HG03196 (cell line): ENCODE measurements around the gene HNRNPDL.
"Not testable (repeated sequence)": the region's sequence is repeated elsewhere in the genome, so short reads cannot be mapped to it uniquely, and the experiment has no call there.

Experiments used
- ATAC-seq: cut with Tn5 transposase; IDR thresholded peaks from one replicate; pipeline ENCODE4 v1.9.1; 2021; ENCODE audit not compliant: unreplicated experiment

The HNRNPDL gene

DNA sequence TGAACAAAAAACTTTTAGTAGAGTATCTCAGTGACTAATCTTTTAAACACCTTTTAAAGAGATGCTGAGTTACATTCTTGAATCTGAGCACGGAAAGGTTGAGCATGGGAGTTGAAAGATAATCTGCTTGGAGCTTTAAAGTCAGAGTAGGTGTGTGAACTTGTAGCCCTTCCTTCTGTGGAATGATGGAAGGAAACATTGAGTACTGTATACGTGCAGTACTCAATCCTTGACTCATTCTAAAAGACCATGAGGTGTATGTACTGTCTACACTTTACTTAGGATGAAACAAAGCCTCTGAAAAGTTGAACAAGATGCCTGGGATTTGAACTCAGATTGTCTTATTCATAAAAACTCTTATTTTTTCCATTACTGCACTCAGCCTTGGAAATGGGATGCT is 3.5 kb upstream of the HNRNPDL start:
- no peak for ATAC-seq

- ATAC-seq: no peak
These were observed 2.3 kb upstream of the HNRNPDL start for GRCh38 chr4:82432596-82432995.

DNA sequence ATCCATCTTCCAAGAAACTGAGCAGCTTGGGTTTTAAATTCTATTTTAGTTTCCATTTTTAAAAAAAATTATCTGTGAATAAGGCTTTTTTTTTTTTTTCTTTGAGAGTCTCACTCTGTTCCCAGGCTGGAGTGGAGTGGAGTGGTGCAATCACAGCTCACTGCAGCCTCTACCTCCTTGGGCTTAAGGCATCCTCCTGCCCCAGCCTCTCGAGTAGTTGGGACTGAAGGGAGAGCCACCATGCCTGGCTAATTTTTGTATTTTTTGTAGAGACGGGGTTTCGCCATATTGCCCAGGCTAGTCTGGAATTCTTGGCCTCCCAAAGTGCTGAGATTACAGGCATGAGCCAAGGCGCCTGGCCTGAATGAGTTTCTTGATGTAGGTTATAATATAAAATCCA is 1.6 kb upstream of the HNRNPDL start:
- no peak for ATAC-seq

DNA sequence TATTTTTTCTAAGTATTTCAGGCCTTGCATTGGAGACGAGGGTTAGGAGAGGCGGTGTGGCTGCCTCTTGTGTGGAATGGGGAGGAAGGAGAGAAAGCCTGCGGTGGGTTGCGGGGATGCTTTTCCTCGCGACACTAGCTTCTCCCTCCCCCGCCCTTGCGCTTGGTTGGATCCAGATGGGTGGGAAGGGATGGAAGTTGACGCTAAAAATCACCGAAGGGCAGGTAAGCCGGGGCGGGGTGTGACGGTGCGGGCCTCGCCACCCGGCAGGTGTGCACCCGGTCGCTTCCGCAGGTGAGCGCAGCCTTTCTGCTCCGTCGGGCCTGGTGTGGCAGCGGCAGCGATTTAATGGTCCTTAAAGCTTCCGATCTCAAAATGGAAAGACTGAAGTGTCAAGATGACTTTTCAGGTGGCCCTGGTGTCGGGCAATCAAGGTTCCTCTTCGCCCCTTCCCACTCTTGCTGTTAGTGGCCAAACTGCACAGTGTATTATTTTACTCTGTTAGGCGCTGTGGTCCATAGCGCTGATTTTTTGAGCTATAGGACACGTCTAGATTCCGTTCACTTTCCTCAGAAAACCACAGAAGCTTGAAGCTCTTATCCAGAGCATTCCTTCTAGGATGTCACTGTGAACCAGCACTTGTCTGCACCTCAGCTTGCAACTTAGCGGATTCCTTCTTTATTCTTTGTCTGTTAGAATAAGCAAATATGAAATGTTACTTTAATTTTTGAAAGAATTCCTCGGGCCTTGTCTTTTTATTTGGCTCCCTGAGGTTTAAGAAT is 893 bp upstream of the HNRNPDL start:
- no peak for ATAC-seq

GRCh38 chr4:82429728-82430192 is 502 bp downstream of the HNRNPDL start:
- peak; percentile 23 for ATAC-seq

DNA sequence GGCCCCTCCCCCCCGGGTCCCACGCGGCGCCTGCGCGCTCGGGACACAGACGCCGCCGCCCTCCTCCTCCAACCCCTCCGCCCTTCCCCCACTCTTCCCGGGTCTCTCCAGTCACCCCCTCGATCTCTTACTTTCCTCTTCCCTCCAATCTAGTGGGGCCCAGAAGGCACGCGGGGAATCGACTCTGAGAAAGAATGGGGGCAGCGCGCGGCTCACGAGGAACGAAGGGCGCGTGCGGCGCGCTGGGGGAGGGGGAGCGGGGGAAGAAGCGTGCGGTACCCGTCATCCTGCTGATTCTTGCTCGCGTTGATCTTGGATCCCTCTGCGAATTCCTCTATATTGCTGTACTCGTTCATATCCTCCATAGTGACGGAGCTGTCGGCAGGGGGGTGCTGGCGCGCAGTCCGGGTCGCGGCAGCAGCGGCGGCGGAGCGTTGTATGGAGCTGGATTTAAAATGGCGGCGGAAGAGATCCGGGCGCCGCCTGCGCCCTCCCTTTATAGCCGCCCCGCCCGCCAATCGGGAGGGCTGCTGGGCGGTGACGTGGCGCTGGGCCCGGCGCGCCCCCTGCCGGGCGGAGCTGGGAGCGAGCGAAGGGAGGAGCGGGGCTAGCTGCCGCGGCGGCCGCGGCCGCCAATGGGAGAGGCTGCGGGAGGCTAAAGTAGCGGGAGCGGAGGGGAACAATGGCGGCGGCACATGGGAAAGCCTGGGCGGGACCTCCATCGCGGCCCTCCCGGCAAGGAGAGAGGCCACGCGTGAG is 1.1 kb downstream of the HNRNPDL start:
- ATAC-seq: peak; percentile 53

DNA sequence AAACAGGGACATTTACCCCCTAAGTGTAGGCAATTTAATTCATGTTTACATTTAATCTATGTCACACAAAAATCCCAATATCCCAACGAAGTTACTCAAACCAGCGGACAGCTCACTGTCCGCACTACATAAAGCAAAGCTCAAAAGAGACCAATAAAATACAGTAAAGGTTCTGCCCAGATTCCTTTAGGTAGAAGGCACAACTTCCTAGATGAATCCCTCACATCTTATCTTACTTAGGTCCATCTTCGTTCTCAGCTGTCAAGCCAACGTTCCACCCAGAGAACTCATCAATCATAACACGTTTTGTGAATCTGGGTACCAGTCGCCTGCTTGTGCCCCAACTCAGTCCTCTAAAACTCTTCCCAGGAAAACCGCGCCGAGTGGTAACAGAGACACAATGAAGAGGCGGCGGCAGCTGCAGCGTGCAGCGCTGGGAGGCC is 1.7 kb downstream of the HNRNPDL start:
- ATAC-seq: no peak

- ATAC-seq: no peak
These were observed 4.8 kb downstream of the HNRNPDL start for GRCh38 chr4:82425478-82425877.

GRCh38 chr4:82423245-82424054 is 6.8 kb downstream of the HNRNPDL start:
- no peak for ATAC-seq

DNA sequence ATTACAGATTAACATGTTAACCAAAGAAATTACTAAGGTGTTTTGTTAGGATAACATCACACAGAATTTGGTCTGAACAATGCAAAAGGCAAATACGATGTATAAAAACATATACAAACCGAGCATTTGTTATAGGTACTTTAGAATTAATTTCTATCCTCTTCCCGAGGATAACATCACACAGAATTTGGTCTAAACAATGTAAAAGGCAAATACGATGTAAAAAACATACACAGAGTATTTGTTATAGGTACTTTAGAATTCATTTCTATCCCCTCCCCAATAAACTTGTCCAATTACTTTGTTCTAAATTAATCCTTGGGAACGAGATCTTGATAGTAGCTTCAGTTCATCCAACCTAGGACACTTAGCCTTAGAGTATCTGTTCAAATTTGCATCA is 7.6 kb downstream of the HNRNPDL start:
- no peak for ATAC-seq

GRCh38 chr4:82421796-82422560 is 8.3 kb downstream of the HNRNPDL start:
- ATAC-seq: no peak

- no peak for ATAC-seq
These were observed 10.8 kb downstream of the HNRNPDL start for GRCh38 chr4:82419451-82419850.

DNA sequence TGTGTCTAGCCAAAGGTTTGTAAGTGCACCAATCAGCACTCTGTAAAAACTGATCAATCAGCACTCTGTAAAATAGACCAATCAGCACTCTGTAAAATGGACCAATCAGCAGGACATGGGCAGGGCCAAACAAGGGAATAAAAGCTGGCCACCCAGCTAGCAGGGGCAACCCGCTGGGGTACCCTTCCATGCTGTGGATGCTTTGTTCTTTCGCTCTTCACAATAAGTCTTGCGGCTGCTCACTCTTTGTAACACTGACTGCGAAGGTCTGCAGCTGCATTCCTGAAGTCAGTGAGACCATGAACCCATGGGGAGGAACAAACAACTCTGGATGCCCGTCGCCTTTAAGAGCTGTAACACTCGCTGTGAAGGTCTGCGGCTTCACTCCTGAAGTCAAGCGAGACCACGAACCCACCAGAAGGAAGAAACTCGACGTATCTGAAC is 14.3 kb downstream of the HNRNPDL start:
- no peak for ATAC-seq

DNA sequence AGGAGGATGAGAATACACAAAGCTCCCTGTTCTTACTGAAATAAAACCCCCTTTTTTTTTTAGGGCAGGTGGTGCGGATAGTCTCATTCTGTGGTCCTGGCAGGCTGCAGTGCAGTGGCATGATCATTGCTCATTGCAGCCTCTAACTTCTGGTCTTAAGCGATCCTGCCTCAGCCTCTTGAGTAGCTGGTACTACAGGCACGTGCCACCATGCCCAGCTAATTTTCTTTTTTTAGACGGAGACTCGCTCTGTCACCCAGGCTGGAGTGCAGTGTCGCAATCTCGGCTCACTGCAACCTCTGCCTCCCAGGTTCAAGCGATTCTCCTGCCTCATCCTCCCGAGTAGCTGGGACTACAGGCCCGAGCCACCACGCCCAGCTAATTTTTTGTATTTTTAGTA is 15.2 kb downstream of the HNRNPDL start:
- not testable (repeated sequence) for ATAC-seq

DNA sequence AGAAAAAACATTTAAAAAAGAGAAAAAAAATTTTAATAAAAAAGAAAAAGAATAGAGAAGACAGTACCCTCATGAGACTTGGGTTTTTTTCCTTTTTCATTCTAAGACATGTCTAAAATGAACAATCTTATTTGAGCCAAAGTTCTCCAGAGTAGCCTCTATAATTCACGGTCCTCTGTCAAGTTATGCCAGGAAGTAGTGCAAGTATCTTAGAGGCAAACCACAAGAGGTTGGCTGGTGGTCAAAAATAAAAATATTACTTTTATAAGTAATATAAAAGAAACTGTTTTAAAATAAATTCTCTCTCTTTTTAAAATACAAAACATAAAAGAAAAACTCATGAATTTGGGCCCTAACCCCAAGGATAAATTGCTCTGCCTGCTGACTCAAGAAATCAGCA is 26.5 kb downstream of the HNRNPDL start:
- ATAC-seq: no peak

GRCh38 chr4:82402196-82402775 is 28.0 kb downstream of the HNRNPDL start:
- ATAC-seq: no peak

DNA sequence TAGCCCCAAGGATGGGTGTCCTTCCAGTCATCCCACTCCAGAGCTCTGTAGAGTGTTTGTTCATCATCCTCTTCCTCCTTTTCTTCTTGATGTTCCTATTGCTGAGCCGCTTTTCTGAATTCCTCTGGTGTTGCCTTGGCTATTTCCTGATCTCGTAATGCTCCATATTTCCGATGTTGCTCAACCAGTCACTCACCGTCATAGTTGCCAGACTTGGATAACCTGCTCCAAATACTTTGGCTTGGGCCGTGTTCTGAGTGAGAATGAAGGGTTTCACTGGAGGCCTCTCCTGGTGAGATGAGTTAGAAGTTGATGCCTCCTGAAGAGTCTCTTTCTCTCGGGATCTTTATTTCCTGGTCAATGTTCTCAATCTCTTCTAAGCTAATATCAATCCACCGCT is 28.7 kb downstream of the HNRNPDL start:
- no peak for ATAC-seq

DNA sequence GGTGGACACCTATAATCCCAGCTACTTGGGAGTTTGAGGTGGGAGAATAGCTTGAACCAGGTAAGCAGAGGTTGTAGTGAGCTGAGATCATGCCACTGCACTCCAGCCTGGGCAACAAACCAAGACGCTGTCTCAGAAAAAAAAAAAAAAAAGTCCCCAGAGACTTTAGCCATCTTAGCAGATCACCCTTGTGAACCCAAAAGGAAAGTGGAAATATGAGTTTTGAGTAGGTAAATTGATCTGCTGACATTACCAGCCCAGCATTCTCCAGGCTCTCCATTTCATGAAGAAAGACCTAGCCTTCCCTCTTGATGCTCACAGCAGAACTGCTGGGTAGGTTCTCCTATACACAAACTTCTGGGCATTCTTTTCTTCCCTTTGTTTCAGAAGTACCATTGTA is 32.0 kb downstream of the HNRNPDL start:
- no peak for ATAC-seq

DNA sequence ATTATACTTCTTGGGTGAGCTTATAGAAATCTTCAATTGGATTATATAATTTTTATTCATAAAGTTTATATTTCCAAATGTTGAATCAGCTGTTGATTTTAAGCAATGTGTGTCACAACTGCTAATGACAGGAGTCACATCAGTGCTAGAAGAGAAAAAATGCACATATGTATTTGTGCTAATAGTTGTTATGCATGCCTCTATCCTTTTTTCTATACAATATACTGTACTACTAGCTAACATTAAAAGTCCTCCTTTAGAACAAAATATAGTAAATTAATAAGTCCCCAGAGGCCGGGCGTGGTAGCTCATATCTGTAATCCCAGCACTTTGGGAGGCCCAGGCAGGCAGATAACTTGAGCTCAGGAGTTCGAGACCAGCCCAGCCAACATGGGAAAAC is 32.7 kb downstream of the HNRNPDL start:
- no peak for ATAC-seq

GRCh38 chr4:82394896-82395295 is 35.4 kb downstream of the HNRNPDL start:
- no peak for ATAC-seq
